ENCODE measurements around the gene SMAD6. TPM values are rescaled to one million over a fixed set of nuclear protein-coding genes. Genes with fewer than 3 reads are reported as not detected.
"Not testable (repeated sequence)": the region's sequence is repeated elsewhere in the genome, so short reads cannot be mapped to it uniquely, and the experiment has no call there.

Gene SMAD6
- total RNA-seq, 1 donor from 2014 or later: 14.1 TPM

DNA sequence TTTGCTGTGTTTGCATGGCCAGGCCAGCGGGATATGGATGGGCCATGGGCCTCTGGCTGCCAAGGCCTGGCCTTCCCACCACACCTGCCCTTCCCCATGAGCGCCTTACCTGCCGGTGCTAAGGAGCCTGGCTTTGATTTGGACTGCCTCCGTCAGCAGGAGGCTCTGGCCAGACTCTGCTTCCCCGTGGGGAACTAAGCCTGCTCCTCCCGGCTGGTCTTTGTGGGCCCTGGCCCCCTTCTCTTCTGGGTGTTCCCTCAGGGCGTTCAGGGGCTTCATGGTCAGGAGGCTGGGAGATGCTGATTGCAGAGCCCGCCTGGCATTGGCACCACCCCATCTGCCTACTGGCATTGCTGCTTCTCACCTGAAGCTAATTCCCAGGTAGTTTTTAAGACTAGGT lies 45.2 kb downstream of the SMAD6 start:
- ATAC-seq (ENCODE audit: poor library complexity) (no peak), DNase-seq (no peak)

DNA sequence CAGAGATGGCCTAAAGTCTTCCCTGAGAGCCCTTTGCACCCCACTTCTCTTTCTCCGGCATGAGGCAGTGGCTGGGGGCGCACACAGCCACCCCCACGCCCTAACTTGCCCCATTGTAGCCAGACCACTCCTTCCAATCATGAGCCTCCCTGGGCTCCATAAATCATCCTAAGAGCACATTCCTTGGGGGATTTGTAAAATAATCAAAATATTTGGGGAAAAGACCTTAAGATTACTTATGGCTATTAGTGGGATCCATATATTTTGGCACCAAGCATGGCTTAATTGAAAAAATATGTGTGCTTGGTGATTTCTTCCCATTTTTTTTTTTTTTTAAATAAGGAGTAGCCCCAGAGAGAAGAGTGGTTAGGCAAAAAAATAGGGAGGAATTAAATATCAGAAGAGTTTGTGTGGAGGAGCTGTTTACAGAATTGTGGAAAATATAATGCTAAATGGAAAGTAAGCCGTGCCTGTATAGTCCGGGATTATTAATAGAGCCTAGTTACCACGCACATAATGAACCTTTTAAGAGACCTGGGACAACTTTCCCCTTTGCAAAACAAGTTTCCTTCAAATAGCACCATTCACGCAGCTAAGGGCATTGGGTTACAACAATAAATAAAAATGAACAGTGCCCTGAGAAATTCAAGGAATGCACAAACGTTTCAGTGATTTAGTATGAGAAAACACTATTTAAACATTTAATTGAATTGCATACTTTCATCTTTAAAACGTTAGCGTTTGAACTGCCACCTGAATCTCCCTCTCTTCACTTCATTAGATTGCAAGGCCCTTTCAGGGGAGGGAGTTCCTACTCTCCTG lies 46.1 kb downstream of the SMAD6 start:
- intact Hi-C loops (cut with DNase I): no loop called here
- ATAC-seq (ENCODE audit: poor library complexity) (no peak), DNase-seq (no peak)

More for the DNA sequence above, 45.2 kb downstream of the SMAD6 start:
- intact Hi-C loops (cut with DNase I): no loop called here

DNA sequence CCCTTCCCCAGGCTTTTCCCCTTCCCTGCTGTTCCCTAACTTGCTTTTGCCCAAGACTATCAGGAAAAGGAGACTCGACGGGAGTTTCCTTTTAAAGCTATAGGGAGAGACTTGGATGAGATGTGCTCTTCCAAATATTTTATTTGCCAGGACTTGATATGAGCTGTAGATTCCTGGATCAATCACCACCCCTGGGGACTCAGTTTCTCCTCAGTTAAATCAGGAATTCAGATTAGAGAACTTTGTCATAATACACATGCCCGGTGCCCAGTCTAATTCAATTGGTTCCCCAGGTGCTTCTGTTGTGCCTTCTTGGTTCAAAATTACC lies 46.6 kb downstream of the SMAD6 start:
- DNase-seq (no peak), ATAC-seq (ENCODE audit: poor library complexity) (no peak)
- intact Hi-C loops (cut with DNase I): no loop called here

DNA sequence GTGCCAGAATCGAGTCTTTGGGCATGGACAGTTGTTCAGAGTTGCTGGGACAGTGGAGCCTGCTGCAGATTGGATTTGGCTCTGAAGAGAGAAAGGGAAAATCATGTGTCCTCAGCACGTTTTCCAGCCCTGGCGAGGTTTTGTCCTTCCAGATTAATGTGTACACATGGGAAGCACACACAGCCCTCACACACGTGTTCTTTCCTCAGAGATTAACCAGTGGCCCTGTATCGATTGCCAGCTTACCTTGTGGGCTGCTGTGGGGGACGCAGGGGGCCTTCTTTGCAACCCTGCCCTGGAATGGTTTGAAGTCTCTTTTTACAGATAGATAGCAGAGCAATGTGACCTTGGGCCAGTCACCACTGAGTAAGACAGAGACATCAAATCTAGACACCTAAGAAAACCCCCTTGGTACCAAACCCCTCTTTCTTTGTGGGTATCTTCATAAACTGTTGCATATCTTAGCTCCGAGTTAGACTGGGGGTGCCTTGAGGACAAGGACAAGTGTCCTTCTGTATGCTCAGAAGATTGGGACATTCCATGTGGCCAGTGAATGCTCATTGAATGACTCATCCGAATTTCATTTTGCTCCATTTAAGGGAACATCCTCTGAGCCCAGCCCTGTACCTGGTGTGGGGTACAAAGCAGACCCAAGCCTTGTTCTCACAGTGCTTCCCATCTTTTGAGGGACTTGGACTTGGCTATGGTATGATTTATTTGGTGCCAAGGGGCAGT lies 48.0 kb downstream of the SMAD6 start:
- DNase-seq: no peak
- ATAC-seq (ENCODE audit: poor library complexity): peak; percentile 18

DNA sequence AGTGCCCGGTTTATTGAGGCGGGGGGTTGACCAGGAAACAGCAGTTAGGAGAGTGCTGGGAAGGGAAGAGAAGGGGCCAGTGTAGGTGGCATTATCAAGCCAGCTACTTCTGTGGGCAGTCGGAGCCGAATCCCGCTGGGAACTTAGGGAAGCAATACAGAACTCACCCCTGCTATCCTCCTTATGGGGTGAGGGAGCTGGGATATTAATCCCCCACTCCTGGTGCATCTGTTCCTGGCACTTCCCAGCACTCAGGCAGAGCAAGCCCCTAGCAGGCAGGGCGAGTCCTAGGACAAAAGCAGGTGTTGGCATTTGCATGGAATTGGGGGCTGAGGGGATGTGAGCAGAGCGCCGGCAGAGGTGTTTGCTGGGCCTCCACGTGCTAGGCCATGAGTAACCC lies 48.6 kb downstream of the SMAD6 start:
- DNase-seq (no peak), ATAC-seq (ENCODE audit: poor library complexity) (no peak)
- intact Hi-C loops (cut with DNase I): no loop called here

More for the DNA sequence above, 48.0 kb downstream of the SMAD6 start:
- intact Hi-C loops (cut with DNase I): no loop called here

DNA sequence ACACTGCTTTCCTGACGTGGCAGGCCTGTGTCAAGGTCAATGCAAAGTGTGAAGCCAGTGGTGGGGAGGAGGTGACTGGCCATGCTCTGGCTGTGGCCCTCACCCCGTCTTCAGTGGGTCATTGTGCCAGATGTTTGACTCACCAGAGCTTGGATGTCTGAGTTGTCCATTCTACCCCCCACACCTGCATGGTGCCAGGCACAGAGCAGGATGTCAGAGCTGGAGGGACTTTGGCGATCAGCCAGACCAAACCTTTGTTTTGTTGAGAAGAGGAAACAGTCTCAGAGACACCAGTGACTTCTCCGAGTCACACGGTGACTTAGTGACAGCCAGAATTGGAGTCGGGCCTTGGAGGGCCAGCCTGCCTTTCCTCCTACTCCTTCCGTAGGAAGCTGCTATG lies 49.5 kb downstream of the SMAD6 start:
- ATAC-seq (ENCODE audit: poor library complexity): no peak
- intact Hi-C loops (cut with DNase I): no loop called here

DNA sequence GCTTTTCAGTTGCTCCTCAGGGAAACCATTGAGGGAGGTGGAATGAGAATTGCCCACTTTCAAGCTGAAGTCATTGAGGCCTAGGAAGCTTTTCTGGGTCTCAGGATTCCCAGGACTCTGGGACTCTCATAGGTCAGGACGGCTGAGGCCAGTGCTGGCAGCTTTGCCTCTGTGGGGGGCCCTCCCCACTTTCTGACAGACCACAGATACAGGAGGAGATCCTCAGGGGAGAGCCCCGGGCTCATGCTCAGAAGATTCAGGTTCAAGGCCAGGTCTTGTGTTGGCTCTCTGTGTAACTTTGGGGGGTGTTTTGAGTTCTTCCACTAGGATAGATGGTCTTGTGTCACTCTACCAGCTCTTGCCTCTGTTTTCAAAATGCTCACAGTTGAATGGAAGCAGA lies 50.0 kb downstream of the SMAD6 start:
- intact Hi-C loops (cut with DNase I): no loop called here

More for the DNA sequence above, 49.5 kb downstream of the SMAD6 start:
- no peak for DNase-seq

DNA sequence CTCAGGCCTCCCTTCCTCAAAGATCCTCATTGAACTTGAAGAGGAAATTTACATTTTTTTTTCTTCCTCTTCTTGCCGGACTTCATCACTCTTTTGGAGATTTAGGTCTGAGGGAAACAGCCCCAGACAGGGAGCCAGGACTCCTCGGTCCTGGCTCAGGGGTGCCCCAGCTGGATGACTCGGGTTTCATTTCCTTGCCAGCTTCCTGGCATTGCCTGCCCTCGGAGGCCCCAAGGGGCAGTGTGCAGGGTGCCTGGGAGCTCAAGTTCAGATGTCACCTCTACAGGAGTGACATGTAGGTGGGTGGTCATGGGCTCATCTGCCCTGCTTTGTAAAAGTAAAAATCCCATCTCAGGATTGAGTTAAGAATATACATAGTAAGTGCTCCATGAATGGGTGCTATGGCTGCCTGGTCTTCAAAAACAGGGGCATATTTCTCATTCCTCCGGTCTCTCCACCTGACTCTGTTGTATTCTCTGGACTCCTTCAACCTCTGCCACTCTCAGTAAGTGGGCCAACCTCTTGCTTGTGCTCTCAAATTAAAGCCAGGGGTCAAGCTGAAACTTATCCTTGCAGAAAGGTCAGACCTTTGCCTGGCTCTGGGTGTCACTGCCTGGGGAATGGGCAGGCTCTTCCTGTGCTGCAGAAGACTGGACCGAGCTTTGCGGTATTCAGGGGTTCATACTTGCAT lies 51.8 kb downstream of the SMAD6 start:
- DNase-seq (no peak), ATAC-seq (ENCODE audit: poor library complexity) (no peak)
- intact Hi-C loops (cut with DNase I): no loop called here

More for the DNA sequence above, 50.0 kb downstream of the SMAD6 start:
- no peak for DNase-seq
- no peak for ATAC-seq (ENCODE audit: poor library complexity)

DNA sequence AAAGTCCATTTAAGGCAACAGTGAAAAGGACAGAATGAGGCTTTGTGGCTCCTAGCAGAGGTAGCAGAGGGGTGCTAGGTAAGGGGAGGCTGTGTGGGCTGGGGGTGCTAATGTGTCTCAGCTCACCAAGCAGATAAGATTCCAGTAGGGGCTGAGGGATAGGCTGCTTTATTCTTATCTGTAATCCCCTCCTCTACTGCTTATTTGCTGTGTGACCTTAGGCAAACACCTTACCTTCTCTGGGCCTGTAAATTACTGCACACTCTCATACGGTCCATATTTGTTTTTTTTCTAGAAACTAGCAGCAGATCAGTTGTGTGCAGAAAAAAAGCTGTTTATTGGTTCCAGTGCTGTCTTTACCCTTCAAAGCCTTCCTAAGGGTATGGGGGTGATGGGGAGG lies 52.8 kb downstream of the SMAD6 start:
- DNase-seq (no peak), ATAC-seq (ENCODE audit: poor library complexity) (no peak)
- intact Hi-C loops (cut with DNase I): no loop called here

DNA sequence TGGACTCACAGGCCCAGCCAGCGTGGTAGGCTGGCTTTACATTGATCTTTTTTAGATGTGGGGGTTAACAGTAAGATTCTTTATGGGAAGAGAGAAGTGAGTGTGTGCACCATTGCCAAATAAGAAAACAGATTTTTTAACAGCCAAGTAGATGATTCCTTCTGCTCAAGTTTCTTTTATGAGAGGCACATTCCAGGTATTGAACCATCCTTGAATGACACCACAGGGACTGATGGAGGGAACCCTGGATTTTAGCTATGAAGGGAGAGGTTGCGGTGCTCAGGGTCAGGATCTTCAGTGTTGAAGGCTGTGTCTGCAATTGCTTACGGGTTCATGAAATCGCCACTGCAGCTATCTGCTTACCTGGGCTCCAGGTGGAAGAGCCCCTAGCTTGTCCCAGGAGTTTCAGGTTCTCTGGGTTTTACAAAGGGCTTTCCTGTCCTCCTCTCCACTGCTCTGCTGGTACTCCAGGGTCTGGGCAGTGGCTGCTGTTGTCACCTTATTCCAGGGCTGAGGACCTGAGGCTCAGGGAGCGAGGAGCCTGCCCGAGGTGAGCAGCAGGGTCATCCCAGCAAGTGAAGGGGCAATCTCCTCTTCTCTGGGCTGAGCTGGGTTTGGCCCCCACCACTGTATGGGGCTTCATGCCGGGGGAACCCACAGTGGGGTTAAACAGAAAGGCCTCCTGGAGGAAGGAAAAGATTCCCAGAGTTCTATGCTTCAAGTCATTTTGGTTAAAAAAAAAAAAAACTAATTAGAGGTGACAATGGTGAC lies 53.4 kb downstream of the SMAD6 start:
- ATAC-seq (ENCODE audit: poor library complexity) (no peak), DNase-seq (no peak)
- intact Hi-C loops (cut with DNase I): no loop called here

DNA sequence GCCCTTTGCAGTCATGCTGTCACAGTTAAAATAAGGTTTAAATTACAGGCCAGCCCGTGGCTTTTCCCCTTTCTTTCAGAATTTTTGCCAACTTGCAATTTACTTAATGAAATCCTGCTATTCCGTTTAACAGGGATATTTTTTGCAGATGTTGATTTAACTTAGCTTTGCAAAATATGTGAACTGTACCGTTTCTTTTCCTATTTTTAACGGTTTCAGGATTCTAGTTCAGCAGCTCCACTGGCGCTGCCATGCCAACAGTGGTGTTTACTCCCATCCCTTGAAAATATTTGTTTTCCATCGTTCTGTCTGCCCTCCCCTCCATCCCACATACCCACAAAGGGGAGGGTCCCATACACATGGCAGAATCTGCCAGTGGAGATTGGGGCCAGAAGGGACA lies 54.3 kb downstream of the SMAD6 start:
- intact Hi-C loops (cut with DNase I): no loop called here
- ATAC-seq (ENCODE audit: poor library complexity): no peak
- DNase-seq: no peak

DNA sequence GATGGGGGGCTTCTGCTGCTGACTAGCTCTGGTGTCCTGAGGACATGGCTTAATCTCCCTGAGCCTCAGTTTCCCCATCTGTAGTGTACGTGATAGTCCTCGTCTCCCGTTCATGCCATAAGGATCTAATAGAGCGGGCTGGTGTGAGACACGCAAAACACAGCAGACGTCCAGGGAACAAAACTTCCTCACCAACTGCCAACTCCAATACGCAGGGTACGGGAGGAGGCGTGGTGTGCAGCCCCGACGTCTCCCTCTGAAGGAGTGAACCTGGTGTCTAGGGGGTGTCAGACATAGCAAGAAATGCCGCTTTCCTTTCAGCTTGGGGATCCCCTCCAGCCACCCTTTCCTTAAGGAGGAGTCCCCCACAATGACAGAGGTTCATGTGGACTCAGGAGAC lies 55.0 kb downstream of the SMAD6 start:
- DNase-seq (no peak), ATAC-seq (ENCODE audit: poor library complexity) (no peak)
- intact Hi-C loops (cut with DNase I): no loop called here

DNA sequence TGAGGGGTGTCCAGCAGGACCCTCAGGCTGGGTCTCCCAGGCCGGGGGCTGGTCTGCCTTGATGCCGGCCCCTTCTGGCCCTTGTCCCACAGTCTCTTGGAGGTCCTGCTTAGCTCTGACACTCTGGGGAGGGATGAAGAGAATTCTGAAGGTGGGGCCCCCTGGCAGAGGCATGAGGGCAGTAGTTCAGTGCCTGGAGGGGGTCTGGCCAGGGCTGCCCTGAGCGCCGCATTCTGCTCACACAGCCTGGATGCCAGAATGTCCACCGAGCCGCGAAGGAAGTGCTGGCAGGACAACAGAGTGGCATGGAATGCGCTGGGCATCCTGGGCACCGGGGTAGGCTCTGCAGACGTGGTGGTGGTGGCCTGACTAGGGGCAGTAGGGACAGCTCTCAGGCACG lies 55.5 kb downstream of the SMAD6 start:
- DNase-seq: no peak
- intact Hi-C loops (cut with DNase I): no loop called here
- peak; percentile 9 for ATAC-seq (ENCODE audit: poor library complexity)

DNA sequence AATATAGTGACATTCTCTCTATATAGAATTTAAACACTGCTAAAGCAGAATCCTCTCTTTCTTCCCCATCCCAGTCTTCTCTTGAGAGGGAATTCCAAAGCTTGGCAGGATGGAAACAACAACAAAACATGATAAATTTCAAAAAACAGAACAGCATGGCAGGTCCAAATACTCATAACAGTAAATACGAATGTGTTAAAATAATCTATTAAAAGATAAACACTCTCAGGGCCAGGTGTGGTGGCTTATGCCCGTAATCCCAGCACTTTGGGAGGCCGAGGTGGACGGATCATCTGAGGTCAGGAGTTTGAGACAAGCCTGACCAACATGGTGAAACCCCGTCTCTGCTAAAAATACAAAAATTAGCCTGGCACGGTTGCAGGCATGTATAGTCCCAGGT lies 56.2 kb downstream of the SMAD6 start:
- intact Hi-C loops (cut with DNase I); DNase-seq; ATAC-seq (ENCODE audit: poor library complexity): not testable (repeated sequence)

DNA sequence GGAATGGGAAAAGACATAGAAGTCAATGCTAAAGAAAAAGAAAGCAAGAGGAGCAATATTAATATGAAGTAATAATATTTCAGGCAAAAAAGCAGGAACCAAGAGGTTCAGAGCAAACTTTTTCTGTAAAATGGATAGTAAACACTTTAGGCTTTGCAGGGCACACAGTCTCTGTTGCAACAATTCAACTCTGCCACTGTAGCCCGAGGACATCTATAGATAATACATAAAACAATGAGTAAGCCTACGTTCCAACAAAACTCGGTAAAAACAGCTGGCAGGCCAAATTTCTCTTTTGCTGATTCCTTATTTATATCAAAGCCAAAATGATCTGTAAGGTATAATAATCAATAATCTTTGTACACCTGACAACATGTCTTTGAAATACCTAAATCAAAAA lies 56.8 kb downstream of the SMAD6 start:
- intact Hi-C loops (cut with DNase I): no loop called here
- DNase-seq (no peak), ATAC-seq (ENCODE audit: poor library complexity) (no peak)

DNA sequence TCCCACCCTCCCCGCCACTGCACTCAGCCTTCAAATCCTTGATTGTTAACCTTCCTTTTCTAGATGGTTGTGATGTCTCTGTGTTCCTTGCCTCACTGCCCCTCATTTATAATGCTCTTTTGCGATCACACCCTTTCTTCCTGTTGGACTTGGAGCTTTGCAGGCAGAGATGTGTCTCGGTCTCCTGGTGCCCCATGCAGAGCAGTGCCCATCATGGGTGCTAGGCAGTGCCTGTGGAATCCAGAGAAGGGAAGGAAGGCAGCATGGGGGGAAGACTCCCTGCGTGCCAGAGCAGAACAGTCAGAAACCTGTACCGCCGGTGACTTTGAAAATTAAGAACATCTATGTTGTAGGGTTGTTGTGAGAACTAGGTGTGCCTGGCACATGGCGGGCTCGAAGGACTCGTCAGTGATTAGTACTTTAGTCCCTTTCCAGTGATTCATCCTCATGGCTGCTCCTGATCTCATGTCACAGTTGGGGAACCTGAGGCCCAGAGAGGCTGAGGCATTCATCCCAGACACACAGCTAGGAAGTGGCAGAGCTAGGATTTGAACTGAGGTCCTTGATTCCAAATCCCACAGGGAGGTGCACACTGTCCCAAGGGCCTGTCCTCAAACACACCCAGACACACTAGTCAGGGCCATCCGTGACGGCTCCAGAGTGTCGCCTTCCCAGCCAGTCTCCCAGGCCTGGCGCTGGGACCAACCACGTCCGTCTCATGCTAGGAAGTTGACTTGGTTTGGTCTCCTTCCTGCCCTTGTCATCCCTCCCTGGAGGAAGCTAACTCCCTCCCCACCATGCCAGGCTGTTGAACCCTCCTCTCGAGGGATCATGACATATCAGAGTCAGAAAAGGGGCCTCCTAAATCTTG lies 58.3 kb downstream of the SMAD6 start:
- intact Hi-C loops (cut with DNase I): loop anchor here (5.0 kb wide), 1 partner anchor 58 kb away; the partner anchor contains the start of gene SMAD6
- no peak for DNase-seq
- ATAC-seq (ENCODE audit: poor library complexity): no peak

DNA sequence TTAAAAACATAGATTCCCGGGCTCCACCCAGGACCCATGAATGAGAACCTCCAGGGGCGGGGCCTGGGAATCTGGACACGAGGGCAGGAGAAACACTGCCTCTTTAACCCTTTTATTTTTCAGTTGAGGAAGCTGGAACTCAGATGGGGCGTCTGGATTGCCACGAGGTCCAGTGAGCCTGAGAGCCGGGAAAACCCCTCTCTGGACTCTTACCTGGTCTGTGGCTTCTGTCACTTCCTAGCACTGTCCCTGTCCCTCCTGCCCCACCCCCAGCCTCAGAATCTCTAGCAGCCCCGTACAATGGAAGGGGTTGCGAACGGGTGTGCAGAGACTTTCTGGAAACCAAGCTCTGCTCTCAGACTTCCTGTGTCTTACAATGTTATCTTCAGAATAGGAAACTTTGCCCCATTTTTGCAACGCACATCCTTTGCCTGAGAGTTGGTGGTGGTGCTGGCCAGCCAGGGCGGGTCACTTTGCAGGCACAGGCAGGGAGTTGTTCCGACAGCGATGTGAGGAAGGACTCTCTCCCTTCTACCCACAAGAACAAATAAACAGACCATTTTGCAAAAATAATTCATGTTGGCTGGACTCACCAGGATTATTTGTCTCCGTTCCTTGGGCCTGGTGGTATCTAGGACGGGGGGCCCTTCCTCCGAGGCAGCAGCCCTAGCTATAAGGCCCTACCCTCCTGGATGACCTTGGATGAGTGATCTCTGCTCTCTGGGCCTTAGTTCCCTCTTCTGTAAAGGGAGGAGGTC lies 59.1 kb downstream of the SMAD6 start:
- intact Hi-C loops (cut with DNase I): loop anchor here (5.0 kb wide), 1 partner anchor 59 kb away; the partner anchor contains the start of gene SMAD6
- ATAC-seq (ENCODE audit: poor library complexity) (no peak), DNase-seq (peak; percentile 55)
